Neural cell (in vitro differentiated cells): ENCODE measurements around the gene CMTM8.

Source experiments
- CTCF ChIP-seq: fragments of 450-650 bp; IDR thresholded peaks from 2 replicates; pipeline ENCODE4 v1.5.1; 2014; ENCODE audit warnings: antibody characterized with exemption, mild to moderate bottlenecking, moderate library complexity; ENCODE audit not compliant: poor library complexity, severe bottlenecking
- EP300 ChIP-seq: fragments of 450-650 bp; conservative IDR thresholded peaks from 2 replicates; pipeline ENCODE4 v1.6.1; 2014; ENCODE audit warnings: antibody characterized with exemption, mild to moderate bottlenecking, moderate library complexity; ENCODE audit not compliant: poor library complexity, severe bottlenecking
- EZH2 ChIP-seq: fragments of 200-600, 300-800 bp; shearing (Covaris generic), sonication (generic); IDR thresholded peaks from 2 replicates; pipeline ENCODE4 v1.6.1; 2014; ENCODE audit warnings: antibody characterized with exemption, low read length, borderline replicate concordance, mild to moderate bottlenecking; ENCODE audit not compliant: insufficient read depth, poor library complexity, severe bottlenecking
- POLR2AphosphoS5 ChIP-seq: IDR thresholded peaks from 2 replicates; pipeline ENCODE4 v1.6.1; 2012
- SMC3 ChIP-seq: fragments of 450-650 bp; conservative IDR thresholded peaks from 2 replicates; pipeline ENCODE4 v1.6.1; 2014; ENCODE audit warnings: antibody characterized with exemption, mild to moderate bottlenecking, moderate library complexity; ENCODE audit not compliant: poor library complexity

DNA sequence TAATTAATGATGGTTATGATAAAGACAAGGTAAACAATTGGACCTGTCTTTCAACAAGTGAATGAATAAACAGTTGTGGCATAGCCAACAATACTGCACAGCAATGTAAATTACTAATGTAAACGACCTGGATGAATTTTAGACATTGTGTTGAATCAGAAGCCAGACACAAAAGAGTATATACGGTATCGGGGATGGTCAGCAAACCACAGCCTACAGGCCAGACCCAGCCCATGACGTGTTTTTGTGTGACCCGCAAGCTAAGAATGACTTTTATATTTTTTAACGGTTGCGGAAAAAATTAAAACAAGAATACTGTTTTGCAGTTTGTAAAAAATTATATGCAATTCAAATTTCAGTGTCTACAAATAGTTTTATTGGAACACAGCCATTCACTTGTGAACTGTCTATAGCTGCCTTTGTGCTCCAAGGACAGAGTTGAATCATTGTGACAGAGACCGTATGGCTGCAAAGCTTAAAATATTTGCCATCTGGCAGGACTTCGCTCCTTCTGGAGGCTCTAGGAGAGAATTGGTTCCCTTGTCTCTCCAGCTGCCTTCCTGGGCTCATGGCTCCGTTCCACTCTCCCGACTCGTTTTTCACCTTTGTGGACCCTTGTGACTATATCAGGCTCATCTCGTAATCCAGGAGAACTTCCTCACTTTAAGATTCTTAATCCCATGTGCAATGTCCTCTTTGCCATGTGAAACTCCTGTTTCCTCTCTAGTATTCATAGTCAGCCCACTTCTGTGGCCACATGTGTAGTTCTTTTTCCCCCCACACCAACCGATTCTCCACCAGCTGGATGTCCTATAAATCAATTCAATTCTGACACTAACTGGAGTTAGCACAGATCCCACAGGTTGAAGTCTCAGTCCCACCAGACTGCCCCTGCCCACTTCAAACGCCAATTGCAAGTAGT, 72.7 kb downstream of the CMTM8 start:
- no peak for TF ChIP-seq EZH2
- TF ChIP-seq CTCF = no peak
- TF ChIP-seq SMC3 = no peak
- no peak for TF ChIP-seq POLR2AphosphoS5
- TF ChIP-seq EP300 = no peak
